Gastrocnemius medialis (tissue), 4 donors: ENCODE results near the gene GDF9. TPM values are rescaled to one million over a fixed set of nuclear protein-coding genes. Genes with fewer than 3 reads are reported as not detected.

Source experiments
- ATAC-seq, 2 donors: fragments of 150-250 bp; one replicate each; pipeline ENCODE4 v1.9.1; 2016
- DNase-seq, 2 donors: peaks; one replicate each; pipeline ENCODE4 v3.0.0-alpha.2; 2019
- H3K27ac ChIP-seq, 4 donors: fragments of 200-600 bp; sonication (generic); 1 replicate in 1 of 4; 2 replicates in 3 of 4; pipeline ENCODE4 v1.5.1; 2016 to 2018; ENCODE audit warnings: mild to moderate bottlenecking in 2 of 4, moderate library complexity in 1 of 4
- H3K27me3 ChIP-seq, 3 donors: fragments of 200-600 bp; sonication (generic) in 2 of 3; 1 replicate in 1 of 3; 2 replicates in 2 of 3; pipeline versions ENCODE4 v1.5.1 to v1.6.0; 2016 to 2019; ENCODE audit warnings: mild to moderate bottlenecking in 1 of 3, moderate library complexity in 1 of 3
- H3K36me3 ChIP-seq, 2 donors: fragments of 200-600 bp; sonication (generic) in 1 of 2; one replicate each; pipeline ENCODE4 v1.5.1; 2017 to 2018
- H3K4me1 ChIP-seq, 2 donors: fragments of 200-600 bp; sonication (generic) in 1 of 2; one replicate each; pipeline ENCODE4 v1.5.1; 2016 to 2017; ENCODE audit warnings: mild to moderate bottlenecking in 2 of 2
- H3K4me3 ChIP-seq, 4 donors: fragments of 200-600 bp; sonication (generic) in 3 of 4; 1 replicate in 1 of 4; 2 replicates in 3 of 4; pipeline ENCODE4 v1.5.1; 2016 to 2019; ENCODE audit warnings: mild to moderate bottlenecking in 2 of 4
- H3K9me3 ChIP-seq, 3 donors: fragments of 200-600 bp; sonication (generic) in 2 of 3; 1 replicate in 1 of 3; 2 replicates in 2 of 3; pipeline ENCODE4 v1.5.1; 2016 to 2019
- CTCF ChIP-seq, 5 experiments: fragments of 450-650 bp in 3 of 5; fragments of 200-600 bp in 2 of 5; sonication (generic) in 2 of 5; IDR thresholded peaks in 4 of 5; conservative IDR thresholded peaks in 1 of 5; 1 replicate in 4 of 5; 2 replicates in 1 of 5; pipeline ENCODE4 v1.5.1; 2016 to 2019; ENCODE audit warnings: antibody characterized with exemption in 5 of 5, mild to moderate bottlenecking in 3 of 5, moderate library complexity in 3 of 5
- POLR2A ChIP-seq, 2 donors: fragments of 450-650 bp; IDR thresholded peaks; one replicate each; pipeline ENCODE4 v1.6.1; 2017; ENCODE audit warnings: antibody characterized with exemption in 2 of 2, mild to moderate bottlenecking in 2 of 2, moderate library complexity in 2 of 2
- in situ Hi-C, 4 donors: fragments of 200-750 bp; cut with MboI; loops; one replicate each; pipeline versions ENCODE4 v1.15.0 to v1.8.0; 2017; ENCODE audit warnings: low sequenced_read_pairs in 4 of 4
- intact Hi-C: fragments of 100-400 bp; cut with DNase I; formaldehyde crosslinking; loops from one replicate; pipeline ENCODE4 v1.15.1; 2023; ENCODE audit warnings: low total_unique reads
- total RNA-seq, 4 donors: library from RNA; depleted of rRNA; stranded (reverse); fragments of >200 nt; gene quantifications; one replicate each; pipeline versions ENCODE4 v1.1.0 to v1.2.3, GENCODE V29; 2016

Gene GDF9
- total RNA-seq, 4 donors from 2014 or later, result 0.13 to 2.5 (median 0.46) TPM; not detected in 1

- intact Hi-C loops (no loop called here), in situ Hi-C loops (loop anchor here in 1 of 4 donors (10.0 kb wide), 1 partner anchor 81 kb away; the partner anchor contains the start of gene CCNI2)
- Histone ChIP-seq H3K4me1 (no peaks in the 10 kb centered on the region), H3K36me3 (no peaks in the 10 kb centered on the region), H3K27ac (no peak overlapping the region), H3K27me3 (peaks cover 0 to 3% (median 0%) of the 10 kb centered on the region in 3 donors), H3K4me3 (no peak overlapping the region), H3K9me3 (no peaks in the 10 kb centered on the region)
- no peak for ATAC-seq
- TF ChIP-seq CTCF (IDR thresholded peaks at IDR 0.05 in 4 of 5, conservative IDR thresholded peaks at IDR 0.05 in 1 of 5) (no peak), POLR2A (IDR thresholded peaks at IDR 0.05) (no peak)
- DNase-seq, result no peak
Observed at GRCh38 chr5:132825834-132826391, 40.4 kb downstream of the GDF9 start.

DNA sequence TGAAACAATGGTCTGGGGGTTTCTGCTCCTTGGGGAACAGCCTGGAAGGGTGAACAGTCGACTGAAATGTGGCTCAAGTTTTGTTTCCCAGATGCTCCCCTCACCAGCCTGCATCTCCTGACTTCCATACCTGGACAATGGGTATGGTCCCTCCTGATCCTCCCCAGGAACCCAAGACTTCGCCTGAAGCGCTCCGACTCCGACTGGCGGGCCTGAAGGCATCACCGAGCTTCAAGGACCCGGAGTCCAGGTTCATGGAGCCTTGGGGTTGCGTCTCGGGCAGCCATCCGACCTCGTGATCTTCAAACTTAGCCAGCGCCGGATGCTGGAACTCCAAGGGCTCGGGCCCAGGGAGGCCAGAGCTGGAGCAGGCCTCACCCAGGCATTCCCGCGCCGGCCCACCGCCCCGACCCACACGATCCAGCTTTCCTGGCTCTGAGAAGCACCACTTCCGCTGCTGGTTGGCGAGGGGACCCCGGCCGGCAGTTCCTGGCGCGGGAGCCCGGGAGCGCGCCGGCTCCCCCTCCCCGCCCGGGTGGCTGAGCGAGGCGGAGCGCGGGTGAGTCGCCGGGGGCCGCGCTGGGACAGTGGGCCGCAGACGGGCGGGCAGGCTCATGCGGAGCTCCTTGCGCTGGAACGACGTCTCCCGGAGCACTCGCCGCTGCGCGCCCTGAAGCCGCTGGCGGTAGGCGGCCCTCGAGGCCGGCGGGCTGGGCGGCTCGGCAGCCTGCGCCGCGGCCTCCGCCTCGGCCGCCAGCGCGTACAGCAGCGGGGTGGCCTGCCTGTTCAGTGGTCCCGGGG, 41.0 kb downstream of the GDF9 start:
- H3K9me3 ChIP-seq, result no peaks in the 10 kb centered on the region
- intact Hi-C loops, result no loop called here

GRCh38 chr5:132824426-132824825, 41.8 kb downstream of the GDF9 start:
- H3K27ac ChIP-seq, result no peak overlapping the region
- H3K4me3 ChIP-seq, result no peak overlapping the region
- no peak for TF ChIP-seq CTCF (IDR thresholded peaks at IDR 0.05 in 4 of 5, conservative IDR thresholded peaks at IDR 0.05 in 1 of 5)
- no peak for TF ChIP-seq POLR2A (IDR thresholded peaks at IDR 0.05)
- H3K27me3 ChIP-seq, result no peaks in the 10 kb centered on the region
- no peaks in the 10 kb centered on the region for H3K36me3 ChIP-seq
- no peak for DNase-seq
- no peaks in the 10 kb centered on the region for H3K9me3 ChIP-seq
- in situ Hi-C loops, result loop anchor here in 3 of 4 donors (10.0 to 25.0 kb wide), 2 partner anchors 80 to 287 kb away; partner anchors contain the start of genes IL5 (in 2 of the 3) and CCNI2 (in 1 of the 3)
- intact Hi-C loops, result loop anchor here (5.0 kb wide), 2 partner anchors 87 to 167 kb away; partner anchors contain the start of genes IL13 and KIF3A
- no peak for ATAC-seq
- peaks cover 0 to 3% of the 10 kb centered on the region in 2 donors for H3K4me1 ChIP-seq

More for the DNA sequence above, 41.0 kb downstream of the GDF9 start:
- in situ Hi-C loops, result loop anchor here in 1 of 4 donors (10.0 kb wide), 1 partner anchor 80 kb away; the partner anchor contains the start of gene CCNI2
- no peak overlapping the region for H3K4me3 ChIP-seq
- no peak for ATAC-seq
- no peak overlapping the region for H3K27ac ChIP-seq
- no peak for TF ChIP-seq CTCF (IDR thresholded peaks at IDR 0.05 in 4 of 5, conservative IDR thresholded peaks at IDR 0.05 in 1 of 5)
- TF ChIP-seq POLR2A (IDR thresholded peaks at IDR 0.05), result no peak
- no peaks in the 10 kb centered on the region for H3K36me3 ChIP-seq
- no peaks in the 10 kb centered on the region for H3K27me3 ChIP-seq
- no peaks in the 10 kb centered on the region for H3K4me1 ChIP-seq
- no peak for DNase-seq

DNA sequence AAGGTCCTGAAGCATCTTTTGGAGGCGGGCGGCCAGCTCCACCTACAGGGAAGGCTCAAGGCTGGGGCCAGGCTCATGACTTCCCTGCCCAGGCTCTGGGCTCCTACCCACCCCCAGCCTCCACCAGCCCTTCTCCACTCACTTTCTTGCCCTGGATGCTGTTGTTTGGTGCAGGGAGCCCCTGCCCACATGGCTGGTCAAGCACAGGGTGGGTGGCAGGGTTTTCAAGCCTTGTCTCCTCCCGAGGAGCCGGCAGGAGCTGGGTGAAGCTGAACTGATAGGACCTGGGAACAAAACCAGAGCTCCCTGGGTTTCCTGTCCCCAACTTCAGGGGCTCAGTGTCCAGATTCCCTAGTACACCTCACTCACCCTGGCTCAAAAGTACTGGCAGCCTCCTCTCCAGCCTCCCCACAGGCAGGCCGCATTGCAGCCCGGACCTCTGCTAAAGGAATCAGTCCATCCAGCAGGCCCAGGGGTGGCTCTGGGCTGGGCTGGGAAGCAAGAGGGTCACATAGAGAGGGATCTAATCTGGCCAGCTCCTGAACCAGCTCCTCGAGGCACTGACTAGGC, 42.7 kb downstream of the GDF9 start:
- Histone ChIP-seq H3K9me3 (no peaks in the 10 kb centered on the region), H3K4me1 (peaks cover 0 to 3% of the 10 kb centered on the region in 2 donors), H3K27me3 (no peaks in the 10 kb centered on the region), H3K36me3 (no peaks in the 10 kb centered on the region), H3K4me3 (no peak overlapping the region), H3K27ac (no peak overlapping the region)
- no peak for DNase-seq
- no peak for ATAC-seq
- TF ChIP-seq POLR2A (IDR thresholded peaks at IDR 0.05) (no peak), CTCF (IDR thresholded peaks at IDR 0.05 in 4 of 5, conservative IDR thresholded peaks at IDR 0.05 in 1 of 5) (no peak)
- intact Hi-C loops (loop anchor here (5.0 kb wide), 2 partner anchors 86 to 166 kb away; partner anchors contain the start of genes IL13 and KIF3A), in situ Hi-C loops (loop anchor here in 3 of 4 donors (10.0 to 25.0 kb wide), 2 partner anchors 79 to 286 kb away; partner anchors contain the start of genes IL5 (in 2 of the 3) and CCNI2 (in 1 of the 3))
